GM12874 (cell line): ENCODE data around the gene EMILIN2.

Source experiments
- CTCF ChIP-seq: IDR thresholded peaks from 2 replicates; pipeline ENCODE4 v1.5.1; 2011; ENCODE audit warnings: low read depth, mild to moderate bottlenecking, control low read depth, low read length, moderate library complexity; ENCODE audit not compliant: insufficient read depth

The EMILIN2 gene

GRCh38 chr18:2909431-2910140 lies 62.8 kb downstream of the EMILIN2 start:
- TF ChIP-seq CTCF, result no peak

GRCh38 chr18:2910261-2910660 lies 63.5 kb downstream of the EMILIN2 start:
- TF ChIP-seq CTCF, result no peak

- no peak for TF ChIP-seq CTCF
These were observed 64.1 kb downstream of the EMILIN2 start for GRCh38 chr18:2910751-2911425.

- no peak for TF ChIP-seq CTCF
These were observed 64.7 kb downstream of the EMILIN2 start for GRCh38 chr18:2911533-2911932.

- TF ChIP-seq CTCF, result no peak
These were observed 65.8 kb downstream of the EMILIN2 start for GRCh38 chr18:2912357-2913299.

- no peak for TF ChIP-seq CTCF
These were observed 66.7 kb downstream of the EMILIN2 start for GRCh38 chr18:2913398-2914005.

- no peak for TF ChIP-seq CTCF
These were observed 67.5 kb downstream of the EMILIN2 start for GRCh38 chr18:2914185-2914880.
